ENCODE results near the gene GASK1B. TPM values are rescaled to one million over a fixed set of nuclear protein-coding genes. Genes with fewer than 3 reads are reported as not detected.

Gene GASK1B
- total RNA-seq, 1 donor from 2014 or later = 61.9 TPM

DNA sequence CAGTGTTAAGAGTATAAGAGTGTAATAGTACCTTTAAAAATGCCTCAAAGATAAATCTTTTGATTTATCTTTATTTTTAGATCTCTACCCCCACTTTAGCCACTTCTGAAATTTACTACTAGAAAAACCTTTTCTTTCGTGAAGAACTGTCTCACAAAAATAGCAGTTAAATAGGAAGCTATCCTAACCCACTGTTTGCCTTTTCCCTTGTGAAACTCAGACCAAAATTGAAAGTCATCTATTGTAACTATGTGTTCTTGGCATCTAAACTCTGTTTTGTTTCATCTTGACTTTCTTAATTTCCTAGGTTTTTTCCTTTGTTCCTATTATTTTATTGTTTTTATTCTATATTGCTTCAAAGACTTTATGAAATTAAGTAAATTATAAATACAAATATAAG is 29.7 kb upstream of the GASK1B start:
- TF ChIP-seq, protein P1, sequence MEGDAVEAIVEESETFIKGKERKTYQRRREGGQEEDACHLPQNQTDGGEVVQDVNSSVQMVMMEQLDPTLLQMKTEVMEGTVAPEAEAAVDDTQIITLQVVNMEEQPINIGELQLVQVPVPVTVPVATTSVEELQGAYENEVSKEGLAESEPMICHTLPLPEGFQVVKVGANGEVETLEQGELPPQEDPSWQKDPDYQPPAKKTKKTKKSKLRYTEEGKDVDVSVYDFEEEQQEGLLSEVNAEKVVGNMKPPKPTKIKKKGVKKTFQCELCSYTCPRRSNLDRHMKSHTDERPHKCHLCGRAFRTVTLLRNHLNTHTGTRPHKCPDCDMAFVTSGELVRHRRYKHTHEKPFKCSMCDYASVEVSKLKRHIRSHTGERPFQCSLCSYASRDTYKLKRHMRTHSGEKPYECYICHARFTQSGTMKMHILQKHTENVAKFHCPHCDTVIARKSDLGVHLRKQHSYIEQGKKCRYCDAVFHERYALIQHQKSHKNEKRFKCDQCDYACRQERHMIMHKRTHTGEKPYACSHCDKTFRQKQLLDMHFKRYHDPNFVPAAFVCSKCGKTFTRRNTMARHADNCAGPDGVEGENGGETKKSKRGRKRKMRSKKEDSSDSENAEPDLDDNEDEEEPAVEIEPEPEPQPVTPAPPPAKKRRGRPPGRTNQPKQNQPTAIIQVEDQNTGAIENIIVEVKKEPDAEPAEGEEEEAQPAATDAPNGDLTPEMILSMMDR (IDR thresholded peaks at IDR 0.05; ENCODE audit: borderline replicate concordance) = no peak
- H3K4me3 ChIP-seq = no peak overlapping the region
- no peak for DNase-seq

GRCh38 chr4:158201876-158202275 is 29.1 kb upstream of the GASK1B start:
- H3K4me1 ChIP-seq = no peaks in the 10 kb centered on the region
- intact Hi-C loops (cut with micrococcal nuclease) = no loop called here
- DNase-seq = no peak
- no peaks in the 10 kb centered on the region for H3K27me3 ChIP-seq (ENCODE audit: low read depth)
- H3K27ac ChIP-seq (replicated peaks) = no peak overlapping the region
- TF ChIP-seq, protein P1 (IDR thresholded peaks at IDR 0.05; ENCODE audit: borderline replicate concordance) = no peak
- peaks cover 9% of the 10 kb centered on the region for H3K36me3 ChIP-seq
- no peaks in the 10 kb centered on the region for H3K9me3 ChIP-seq (replicated peaks)
- no peak overlapping the region for H3K4me3 ChIP-seq

More for the DNA sequence above, 29.7 kb upstream of the GASK1B start:
- Histone ChIP-seq H3K9me3 (replicated peaks) (no peaks in the 10 kb centered on the region), H3K36me3 (peaks cover 5% of the 10 kb centered on the region), H3K27ac (replicated peaks) (no peak overlapping the region), H3K27me3 (ENCODE audit: low read depth) (no peaks in the 10 kb centered on the region), H3K4me1 (no peaks in the 10 kb centered on the region)
- intact Hi-C loops (cut with micrococcal nuclease) = no loop called here

DNA sequence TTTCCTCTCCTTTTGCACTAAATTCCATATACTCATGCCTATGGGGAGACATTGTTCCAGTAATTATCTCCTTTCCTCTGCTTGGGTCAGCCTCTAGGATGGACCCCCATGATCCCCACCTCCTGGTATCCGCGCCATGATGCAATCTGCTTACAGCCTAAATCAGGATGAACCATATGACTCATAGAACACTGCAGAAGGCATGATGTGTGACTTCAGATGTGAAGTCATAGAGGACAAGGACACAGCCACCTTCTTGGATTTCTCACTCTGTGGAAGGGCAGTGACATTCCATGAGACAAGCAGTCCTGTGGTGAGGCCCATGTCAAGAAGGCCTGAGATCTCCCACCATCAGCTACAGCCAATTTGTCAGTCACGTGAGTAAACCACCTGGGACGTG is 28.5 kb upstream of the GASK1B start:
- TF ChIP-seq, protein P1 (IDR thresholded peaks at IDR 0.05; ENCODE audit: borderline replicate concordance) = no peak
- Histone ChIP-seq H3K36me3 (peaks cover 9% of the 10 kb centered on the region), H3K27me3 (ENCODE audit: low read depth) (no peaks in the 10 kb centered on the region), H3K9me3 (replicated peaks) (no peaks in the 10 kb centered on the region), H3K4me1 (no peaks in the 10 kb centered on the region), H3K4me3 (no peak overlapping the region), H3K27ac (replicated peaks) (no peak overlapping the region)
- intact Hi-C loops (cut with micrococcal nuclease) = no loop called here
- no peak for DNase-seq

GRCh38 chr4:158200214-158200613 is 27.4 kb upstream of the GASK1B start:
- Histone ChIP-seq H3K36me3 (peaks cover 9% of the 10 kb centered on the region), H3K4me1 (no peaks in the 10 kb centered on the region), H3K4me3 (no peak overlapping the region), H3K27me3 (ENCODE audit: low read depth) (no peaks in the 10 kb centered on the region), H3K9me3 (replicated peaks) (no peaks in the 10 kb centered on the region), H3K27ac (replicated peaks) (no peak overlapping the region)
- intact Hi-C loops (cut with micrococcal nuclease) = no loop called here
- no peak for DNase-seq
- TF ChIP-seq, protein P1 (IDR thresholded peaks at IDR 0.05; ENCODE audit: borderline replicate concordance) = no peak

DNA sequence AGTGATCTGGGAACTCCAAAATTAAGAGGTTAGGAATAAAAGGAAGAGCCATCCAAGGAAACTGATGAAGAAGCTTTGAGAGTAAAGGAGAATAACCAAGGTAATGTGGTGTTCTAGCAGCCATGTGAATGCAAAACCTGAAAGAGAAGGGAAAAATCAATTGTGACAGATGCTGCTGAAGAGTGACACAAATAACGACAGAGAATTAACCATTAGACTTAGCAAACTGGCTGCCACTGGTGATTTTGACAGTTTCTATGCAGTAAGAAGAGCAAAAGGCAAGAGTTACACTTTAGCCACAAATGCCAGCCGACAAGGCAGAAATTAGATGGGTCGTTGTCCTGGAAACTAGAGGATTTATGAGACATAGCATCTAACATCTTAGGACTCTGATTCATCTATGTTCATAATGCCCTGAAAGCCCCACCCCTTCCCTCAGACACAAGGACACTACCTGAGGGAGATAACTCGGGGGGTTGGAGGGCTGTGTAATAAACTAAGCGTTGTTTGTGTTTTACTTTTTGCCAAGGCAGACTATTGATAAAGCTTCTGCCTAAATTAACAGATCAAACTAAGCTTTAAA is 24.5 kb upstream of the GASK1B start:
- Histone ChIP-seq H3K36me3 (peaks cover 9% of the 10 kb centered on the region), H3K27ac (replicated peaks) (no peak overlapping the region), H3K4me3 (no peak overlapping the region), H3K27me3 (ENCODE audit: low read depth) (no peaks in the 10 kb centered on the region), H3K4me1 (peaks cover 13% of the 10 kb centered on the region), H3K9me3 (replicated peaks) (no peaks in the 10 kb centered on the region)
- TF ChIP-seq, protein P1 (IDR thresholded peaks at IDR 0.05; ENCODE audit: borderline replicate concordance) = no peak
- intact Hi-C loops (cut with micrococcal nuclease) = loop anchor here (10.0 kb wide), 1 partner anchor 58 kb away; no protein-coding TSS in a partner anchor
- no peak for DNase-seq
